Measurements from ENCODE around the gene C5orf22.
"Not testable (repeated sequence)": the region's sequence is repeated elsewhere in the genome, so short reads cannot be mapped to it uniquely, and the experiment has no call there.

C5orf22 gene

GRCh38 chr5:31531888-31532547 is at the start of gene C5orf22, which contains the start of gene DROSHA:
TSS of gene C5orf22 (plus strand) at chr5:31532301. CDS start at chr5:31532393, 92 bp downstream.
TSS of gene DROSHA (minus strand) at chr5:31532093. CDS start at chr5:31529059, 3,034 bp downstream.
- peak; percentile 99 for DNase-seq

GRCh38 chr5:31485376-31486207 is 46.5 kb upstream of the C5orf22 start:
- DNase-seq: no peak

- no peak for DNase-seq
Measured at GRCh38 chr5:31486441-31486840, 45.7 kb upstream of the C5orf22 start.

- DNase-seq: no peak
Measured at GRCh38 chr5:31487506-31487905, 44.6 kb upstream of the C5orf22 start.

- no peak for DNase-seq
Measured at GRCh38 chr5:31492869-31493268, 39.2 kb upstream of the C5orf22 start.

- DNase-seq: no peak
Measured at GRCh38 chr5:31495336-31495735, 36.8 kb upstream of the C5orf22 start.

- DNase-seq: no peak
Measured at GRCh38 chr5:31496301-31496700, 35.8 kb upstream of the C5orf22 start.

- DNase-seq: no peak
Measured at GRCh38 chr5:31496891-31497290, 35.2 kb upstream of the C5orf22 start.

GRCh38 chr5:31500256-31500655 is 31.8 kb upstream of the C5orf22 start:
- no peak for DNase-seq

- DNase-seq: no peak
Measured at GRCh38 chr5:31502506-31502905, 29.6 kb upstream of the C5orf22 start.

GRCh38 chr5:31504529-31504928 is 27.6 kb upstream of the C5orf22 start:
- DNase-seq: no peak

GRCh38 chr5:31511305-31511704 is 20.8 kb upstream of the C5orf22 start:
- DNase-seq: no peak

- DNase-seq: no peak
Measured at GRCh38 chr5:31516802-31517201, 15.3 kb upstream of the C5orf22 start.

GRCh38 chr5:31523041-31523440 is 9.1 kb upstream of the C5orf22 start:
- no peak for DNase-seq

- DNase-seq: no peak
Measured at GRCh38 chr5:31530541-31531265, 1.4 kb upstream of the C5orf22 start.

- peak; percentile 40 for DNase-seq
Measured at GRCh38 chr5:31531543-31531887, 586 bp upstream of the C5orf22 start.

GRCh38 chr5:31534527-31535046 is 2.5 kb downstream of the C5orf22 start:
- DNase-seq: no peak

- DNase-seq: no peak
Measured at GRCh38 chr5:31536873-31537272, 4.8 kb downstream of the C5orf22 start.

GRCh38 chr5:31537349-31537748 is 5.2 kb downstream of the C5orf22 start:
- no peak for DNase-seq

- DNase-seq: no peak
Measured at GRCh38 chr5:31537851-31538250, 5.8 kb downstream of the C5orf22 start.

GRCh38 chr5:31549114-31549513 is 17.0 kb downstream of the C5orf22 start:
- DNase-seq: not testable (repeated sequence)

- DNase-seq: no peak
Measured at GRCh38 chr5:31551878-31552277, 19.8 kb downstream of the C5orf22 start.

- DNase-seq: no peak
Measured at GRCh38 chr5:31553863-31554262, 21.8 kb downstream of the C5orf22 start.
